HG02840 (cell line): ENCODE measurements around the gene MMP28.
"Not testable (repeated sequence)": the region's sequence is repeated elsewhere in the genome, so short reads cannot be mapped to it uniquely, and the experiment has no call there.

Experiments
- ATAC-seq: cut with Tn5 transposase; IDR thresholded peaks from one replicate; pipeline ENCODE4 v1.9.1; 2021; ENCODE audit warnings: mild to moderate bottlenecking, moderate library complexity, moderate number of reproducible peaks; ENCODE audit not compliant: unreplicated experiment, low FRiP score

Gene MMP28

DNA sequence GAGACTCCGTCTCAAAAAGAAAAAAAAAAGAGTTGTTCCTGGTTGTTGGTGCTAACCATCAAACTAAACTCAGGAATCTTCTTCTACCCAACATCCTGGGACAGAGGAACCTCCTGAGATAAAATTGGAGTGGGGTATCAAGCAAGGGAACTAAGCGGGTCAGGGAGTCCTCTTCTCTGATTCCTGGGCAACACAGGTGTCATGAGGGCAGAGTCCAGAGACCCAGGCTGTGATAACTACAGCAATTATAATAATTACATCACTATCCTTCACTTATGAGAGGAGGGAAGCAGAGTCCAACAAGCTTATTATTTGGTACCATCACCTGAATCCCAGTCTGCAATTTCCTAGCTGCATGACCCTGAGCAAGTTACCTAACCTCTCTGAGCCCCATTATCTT lies 26.6 kb downstream of the MMP28 start:
- ATAC-seq: no peak

GRCh38 chr17:35766903-35767510 lies 28.4 kb downstream of the MMP28 start:
- no peak for ATAC-seq

DNA sequence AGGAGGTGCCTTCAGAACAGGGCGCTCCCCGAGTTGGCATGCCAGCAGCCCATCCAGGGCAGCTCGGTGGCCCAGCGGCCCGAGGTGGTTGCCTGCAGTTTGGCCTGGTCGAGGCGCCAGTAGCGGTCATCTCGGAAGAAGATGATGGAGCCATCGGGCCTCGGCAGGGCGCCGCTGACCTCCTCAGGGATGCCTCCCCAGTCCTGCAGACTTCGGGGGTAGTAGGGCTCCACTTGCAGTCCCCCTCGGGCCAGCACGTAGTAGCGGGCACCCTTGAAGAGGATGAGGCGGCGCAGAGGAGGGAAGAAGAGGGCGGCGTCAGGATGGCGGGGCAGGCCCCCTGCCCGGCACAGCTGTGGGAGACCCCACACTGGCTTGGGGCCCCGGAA lies 29.0 kb downstream of the MMP28 start:
- no peak for ATAC-seq

- ATAC-seq: no peak
These were observed 29.5 kb downstream of the MMP28 start for GRCh38 chr17:35765756-35766488.

DNA sequence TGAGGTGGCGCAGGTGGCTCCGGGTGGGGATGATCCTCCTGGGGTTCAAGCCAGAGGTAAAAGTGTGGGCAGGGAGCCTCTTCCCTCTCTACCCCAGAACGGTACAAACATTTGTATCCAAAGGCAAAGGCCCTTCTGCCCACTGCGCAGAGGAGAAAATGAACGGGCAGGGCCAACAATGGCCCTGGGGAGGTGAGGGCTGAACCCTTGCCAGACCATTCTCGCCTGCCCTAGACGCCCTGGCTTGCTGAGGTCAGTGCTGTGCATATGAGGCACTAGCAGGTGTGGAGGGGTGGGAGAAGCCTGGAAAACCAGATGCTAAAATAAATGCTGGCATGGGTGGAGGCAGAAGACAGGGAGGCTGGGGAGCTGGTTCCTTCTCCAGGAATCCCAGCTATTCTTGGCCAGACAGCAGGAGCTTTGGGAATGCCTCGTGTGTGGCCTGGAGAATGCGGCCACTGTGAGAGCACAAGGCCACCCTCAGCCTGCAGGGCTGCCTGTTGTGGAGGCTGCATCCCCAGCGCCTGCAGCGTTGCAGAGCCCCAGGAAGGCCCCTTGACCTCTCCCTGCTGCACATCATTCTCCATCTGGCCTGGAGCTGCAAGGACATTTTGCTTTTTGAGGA lies 30.2 kb downstream of the MMP28 start:
- no peak for ATAC-seq

DNA sequence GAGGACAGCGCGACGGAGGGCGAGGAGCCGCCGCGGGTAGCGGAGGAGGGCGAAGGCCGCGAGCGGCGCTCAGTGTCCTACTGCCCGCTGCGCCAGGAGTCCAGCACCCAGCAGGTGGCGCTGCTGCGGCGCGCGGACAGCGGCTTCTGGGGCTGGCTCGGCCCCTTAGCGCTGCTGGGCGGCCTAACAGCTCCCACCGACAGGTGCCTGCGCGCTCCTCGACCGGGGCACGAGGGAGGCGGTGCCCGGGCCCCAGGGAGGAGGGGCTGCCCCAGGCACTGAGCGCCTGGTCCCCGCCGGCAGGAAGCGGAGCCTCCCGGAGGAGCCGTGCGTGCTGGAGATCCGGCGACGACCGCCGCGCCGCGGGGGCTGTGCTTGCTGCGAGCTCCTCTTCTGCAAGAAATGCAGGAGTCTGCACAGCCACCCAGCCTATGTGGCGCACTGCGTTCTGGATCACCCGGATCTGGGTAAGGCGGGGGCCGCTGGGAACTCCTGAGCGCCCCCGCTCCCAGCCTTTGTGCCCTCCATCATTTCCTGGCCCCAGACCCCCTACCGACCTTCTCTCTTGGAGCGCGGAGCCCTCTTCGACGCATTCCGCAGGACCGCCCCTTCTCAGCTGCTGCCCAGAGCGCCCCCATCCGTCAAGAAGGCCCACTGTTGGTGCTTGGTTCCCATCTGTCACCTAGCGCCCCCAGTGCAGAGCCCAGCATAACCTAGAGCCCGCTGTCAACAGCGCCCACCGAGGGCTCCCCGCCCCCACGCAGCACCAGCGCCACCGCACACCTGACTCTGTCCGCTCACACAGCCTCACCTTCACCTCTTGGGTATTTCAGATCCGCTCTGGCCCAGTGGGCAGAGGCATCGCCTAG lies 31.1 kb downstream of the MMP28 start:
- peak; percentile 66 for ATAC-seq

- no peak for ATAC-seq
These were observed 31.7 kb downstream of the MMP28 start for GRCh38 chr17:35763767-35764122.

DNA sequence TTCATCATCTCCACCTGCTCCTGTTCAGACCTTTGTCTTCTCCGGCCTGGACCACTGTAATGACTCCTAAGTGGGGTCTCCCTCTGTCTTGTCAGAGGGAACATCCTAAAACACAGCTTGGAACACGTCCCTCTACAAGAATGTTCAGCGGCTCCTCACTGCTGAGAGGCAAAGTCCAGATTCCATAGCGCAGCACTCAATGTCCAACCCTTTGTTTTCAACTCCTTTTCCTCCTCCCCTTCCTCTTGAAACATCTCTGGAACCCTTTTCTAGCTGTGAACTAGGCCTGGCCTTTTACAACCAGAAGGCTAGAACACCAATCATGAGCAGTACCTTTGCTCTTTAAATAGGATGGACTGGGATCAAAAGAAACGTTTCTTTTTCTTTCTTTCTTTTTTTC lies 33.8 kb downstream of the MMP28 start:
- ATAC-seq: no peak

DNA sequence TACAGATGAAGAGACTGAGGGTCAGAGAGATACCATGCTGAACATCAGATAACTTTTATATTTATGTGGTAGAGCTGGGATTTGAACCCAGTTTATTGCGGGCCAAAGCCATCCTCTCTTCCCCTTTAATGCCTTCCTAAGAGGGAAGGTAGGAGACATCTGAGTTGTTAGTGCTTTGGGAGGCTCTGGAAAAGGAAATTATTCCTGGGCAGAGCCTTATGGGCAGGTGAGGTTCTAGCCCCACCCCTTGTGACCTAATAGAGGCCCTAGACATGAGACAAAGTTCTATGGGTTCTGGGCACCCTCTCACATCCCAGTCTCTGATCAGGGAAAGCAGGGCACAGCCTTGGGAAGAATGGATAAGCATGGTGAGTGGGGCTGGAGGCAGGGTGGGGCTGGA lies 34.9 kb downstream of the MMP28 start, which contains the start of gene C17orf50:
Gene C17orf50 (plus strand): TSS at position 301 of the 400 bp plus-strand sequence. CDS start 55 bp downstream, at position 356.
- no peak for ATAC-seq

GRCh38 chr17:35757243-35757642 lies 38.2 kb downstream of the MMP28 start:
- no peak for ATAC-seq

GRCh38 chr17:35752945-35753764 lies 42.3 kb downstream of the MMP28 start, which contains the start of gene GAS2L2:
Gene GAS2L2 (minus strand): TSS chr17:35753239. CDS start chr17:35752850, 389 bp downstream.
- no peak for ATAC-seq

DNA sequence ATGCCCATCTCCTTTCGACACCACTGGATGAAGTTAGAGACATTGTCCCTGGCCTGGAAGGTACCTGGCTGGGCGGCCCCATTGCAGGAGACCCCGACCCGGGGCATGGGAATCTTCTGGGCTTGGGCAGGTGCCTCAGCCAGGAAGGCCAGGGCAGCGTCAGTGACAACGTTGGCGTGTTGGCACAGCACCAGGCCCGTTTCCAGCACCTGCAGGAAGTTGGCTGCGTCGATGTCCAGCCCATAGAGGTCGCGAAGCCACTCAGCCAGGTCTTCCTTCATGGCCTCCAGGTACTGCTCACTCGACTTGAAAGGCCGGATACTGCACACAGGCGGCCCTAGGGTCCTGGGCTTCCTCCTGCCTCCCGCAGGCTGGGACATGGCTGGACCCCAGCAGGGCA lies 43.0 kb downstream of the MMP28 start:
- ATAC-seq: no peak

DNA sequence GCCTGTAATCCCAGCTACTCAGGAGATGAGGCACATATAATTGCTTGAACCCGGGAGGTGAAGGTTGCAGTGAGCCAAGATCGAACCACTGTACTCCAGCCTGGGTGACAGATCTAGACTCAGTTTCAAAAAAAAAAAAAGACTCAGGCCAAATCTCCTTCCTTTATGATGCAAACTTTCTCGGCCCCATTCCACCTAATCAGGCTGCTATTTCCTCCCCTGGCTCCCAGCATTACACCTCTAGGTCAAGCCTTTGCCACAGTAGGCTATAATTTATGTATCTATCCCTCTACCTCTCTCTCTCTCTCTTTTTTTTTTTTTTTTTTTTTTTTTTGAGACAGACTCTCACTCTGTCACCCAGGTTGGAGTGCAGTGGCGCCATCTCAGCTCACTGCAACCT lies 43.9 kb downstream of the MMP28 start:
- not testable (repeated sequence) for ATAC-seq

DNA sequence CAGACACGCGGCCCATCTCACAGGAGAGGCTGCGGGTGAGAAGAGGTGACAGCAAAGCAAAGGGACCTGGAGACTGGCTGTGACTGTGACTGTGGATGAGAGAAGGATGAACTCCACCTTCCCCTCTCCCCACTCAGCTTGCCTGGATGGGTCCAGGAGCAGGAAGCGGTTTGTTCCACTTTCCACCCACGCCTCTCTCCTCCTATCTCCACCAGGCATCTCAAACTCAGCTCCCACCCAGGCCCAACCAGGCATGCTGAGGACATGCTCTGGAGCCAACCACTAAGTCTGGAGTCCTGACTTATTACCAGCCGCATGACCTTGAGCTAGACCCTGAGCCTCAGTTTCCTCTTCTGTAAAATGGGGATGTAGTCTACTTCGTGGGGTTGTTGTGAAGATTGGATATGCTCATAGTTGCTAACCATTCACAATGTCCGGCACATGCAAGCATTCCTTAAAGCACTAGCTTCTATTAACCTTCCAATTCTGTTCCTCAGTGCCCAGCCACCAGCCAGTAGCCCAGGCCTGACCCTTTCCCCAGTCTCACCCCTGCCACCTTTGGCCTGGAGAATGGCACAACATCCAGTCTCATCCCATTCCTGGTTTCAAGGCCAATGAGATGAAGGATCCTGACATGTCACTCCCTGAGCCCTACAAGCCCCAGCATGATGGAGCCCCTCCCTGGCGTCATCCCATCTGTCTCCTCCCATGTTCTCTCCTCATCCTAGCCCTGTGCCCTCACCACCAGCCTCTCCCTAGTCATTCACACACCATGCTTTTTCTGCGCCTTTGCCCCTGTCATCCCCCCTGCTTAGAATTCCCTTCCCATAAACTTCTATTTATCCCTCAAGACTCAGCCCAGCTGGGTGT lies 44.7 kb downstream of the MMP28 start:
- ATAC-seq: no peak

GRCh38 chr17:35749560-35750412 lies 45.7 kb downstream of the MMP28 start:
- no peak for ATAC-seq

DNA sequence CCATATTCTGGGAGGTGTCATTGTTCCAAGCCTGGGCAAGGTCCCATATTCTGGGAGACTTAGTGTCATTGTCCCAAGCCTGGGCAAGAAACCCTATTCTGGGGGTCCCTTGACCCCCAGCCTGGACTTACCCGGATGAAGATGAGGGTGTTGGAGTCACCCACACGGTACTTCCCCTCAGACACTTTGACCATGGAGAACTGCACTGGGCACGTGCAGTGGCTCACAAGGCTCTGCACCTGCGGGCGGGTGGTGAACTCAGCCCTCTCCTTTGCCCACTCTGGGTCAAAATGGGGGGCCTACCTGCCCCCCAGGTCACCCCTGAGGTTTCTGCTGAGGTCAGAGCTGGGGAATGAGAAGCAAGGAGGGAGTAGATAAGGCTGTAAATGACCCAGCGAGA lies 46.5 kb downstream of the MMP28 start:
- ATAC-seq: no peak

DNA sequence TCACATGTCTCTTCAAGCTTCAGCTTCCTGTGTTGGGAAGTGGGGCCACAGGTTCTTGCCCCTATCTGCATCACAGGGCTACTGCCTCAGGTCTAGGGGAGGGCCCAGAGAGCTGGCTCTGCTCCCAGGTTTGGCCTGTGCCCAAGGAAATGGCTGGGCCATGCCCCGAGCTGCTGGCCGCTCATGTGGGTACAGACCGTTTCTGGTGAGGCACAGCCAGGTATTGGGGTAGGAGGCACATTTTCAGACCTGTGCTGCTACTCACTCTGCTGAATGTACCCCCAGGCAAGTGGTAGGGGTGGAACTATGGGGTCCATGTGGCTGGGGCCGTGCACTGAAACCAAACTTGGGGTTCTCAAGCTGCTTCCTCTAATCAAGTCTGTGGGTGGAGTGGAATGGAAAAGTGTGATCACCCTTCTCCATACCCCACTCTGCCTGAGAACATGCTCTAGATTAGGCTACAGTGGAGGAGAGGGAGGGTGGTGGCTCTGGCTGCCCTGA lies 47.0 kb downstream of the MMP28 start:
- ATAC-seq: no peak

- no peak for ATAC-seq
These were observed 47.9 kb downstream of the MMP28 start for GRCh38 chr17:35747540-35748017.
